ENCODE measurements around the gene VAMP5. TPM values are rescaled to one million over a fixed set of nuclear protein-coding genes. Genes with fewer than 3 reads are reported as not detected.

The VAMP5 gene
- total RNA-seq, 1 experiment from 2014 or later: 6.3 TPM

GRCh38 chr2:85594715-85595300 is 10.6 kb downstream of the VAMP5 start:
- H3K4me1 Mint-ChIP-seq: peaks cover 14% of the 10 kb centered on the region
- ATAC-seq (no peak), DNase-seq (ENCODE audit: low spot score) (no peak)
- TF ChIP-seq NFE2L1 (CRISPR knock-in tag; IDR thresholded peaks at IDR 0.05): no peak
- TF ChIP-seq SMAD3 (CRISPR knock-in tag; IDR thresholded peaks at IDR 0.05; ENCODE audit: borderline replicate concordance): 0 out of 2 replicates have a peak, but pooled peaks have one; percentile 55
- TF ChIP-seq MXD4 (CRISPR knock-in tag; IDR thresholded peaks at IDR 0.05; ENCODE audit: borderline replicate concordance): no peak
- no peak for TF ChIP-seq AFF4 (CRISPR knock-in tag; IDR thresholded peaks at IDR 0.05; ENCODE audit: borderline replicate concordance)
- TF ChIP-seq, protein P1, sequence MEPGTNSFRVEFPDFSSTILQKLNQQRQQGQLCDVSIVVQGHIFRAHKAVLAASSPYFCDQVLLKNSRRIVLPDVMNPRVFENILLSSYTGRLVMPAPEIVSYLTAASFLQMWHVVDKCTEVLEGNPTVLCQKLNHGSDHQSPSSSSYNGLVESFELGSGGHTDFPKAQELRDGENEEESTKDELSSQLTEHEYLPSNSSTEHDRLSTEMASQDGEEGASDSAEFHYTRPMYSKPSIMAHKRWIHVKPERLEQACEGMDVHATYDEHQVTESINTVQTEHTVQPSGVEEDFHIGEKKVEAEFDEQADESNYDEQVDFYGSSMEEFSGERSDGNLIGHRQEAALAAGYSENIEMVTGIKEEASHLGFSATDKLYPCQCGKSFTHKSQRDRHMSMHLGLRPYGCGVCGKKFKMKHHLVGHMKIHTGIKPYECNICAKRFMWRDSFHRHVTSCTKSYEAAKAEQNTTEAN (CRISPR knock-in tag; IDR thresholded peaks at IDR 0.05): no peak
- no peak for TF ChIP-seq NR2C2 (CRISPR knock-in tag; IDR thresholded peaks at IDR 0.05)
- TF ChIP-seq USF2 (CRISPR knock-in tag; IDR thresholded peaks at IDR 0.05): no peak
- H3K27ac Mint-ChIP-seq: peak overlapping the region; percentile 91
- H3K27me3 Mint-ChIP-seq (ENCODE audit: low read depth): peaks cover 10% of the 10 kb centered on the region
- H3K4me3 Mint-ChIP-seq: peak overlapping the region; percentile 98
- no peaks in the 10 kb centered on the region for H3K9me3 Mint-ChIP-seq
- ChIA-PET CTCF (interaction anchor here (0.6 to 2.3 kb wide), 5 partner anchors 17 to 668 kb away, joined by 3 to 12 read pairs (median 7); partner anchors contain the start of genes GGCX and VAMP8), POLR2A (interaction anchor here (0.5 to 1.5 kb wide), 6 partner anchors 10 to 182 kb away, joined by 3 to 5 read pairs (median 4); partner anchors contain the start of gene VAMP8)
- H3K36me3 Mint-ChIP-seq: peaks cover 16% of the 10 kb centered on the region

DNA sequence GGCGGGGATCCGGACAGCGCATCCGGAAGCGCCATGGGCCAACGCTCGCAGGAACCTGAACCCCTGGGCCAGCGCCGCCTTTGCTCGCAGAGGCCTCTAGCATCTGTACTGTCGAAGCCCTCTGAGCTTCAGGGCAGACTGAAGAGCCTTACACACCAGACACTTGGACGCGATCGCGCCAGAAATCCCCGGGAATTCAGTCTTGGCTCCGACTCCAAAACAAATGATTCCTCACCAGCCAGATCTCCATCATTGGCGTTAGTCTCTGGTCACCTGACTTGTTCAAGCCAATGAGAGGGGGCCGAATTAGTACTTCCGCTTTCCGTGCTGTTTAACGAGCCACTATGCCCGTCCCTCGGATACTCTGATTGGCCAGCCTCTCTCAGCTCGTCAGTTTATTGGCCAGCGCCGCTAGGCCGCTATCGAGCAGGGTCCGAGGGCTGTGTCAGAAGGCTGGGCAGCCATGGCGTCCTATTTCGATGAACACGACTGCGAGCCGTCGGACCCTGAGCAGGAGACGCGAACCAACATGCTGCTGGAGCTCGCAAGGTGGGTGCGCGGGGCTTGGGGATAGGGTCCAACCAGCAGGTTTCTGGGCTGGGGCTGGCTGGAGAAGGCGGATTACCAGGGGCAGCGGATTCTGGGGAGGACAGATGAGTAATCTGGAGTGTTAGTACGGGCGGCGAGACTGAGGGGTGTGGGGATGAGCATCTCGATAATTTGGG is 11.2 kb downstream of the VAMP5 start, which contains the start of gene RNF181:
Gene RNF181, plus strand, starts transcription at position 445 of the 725 bp plus-strand sequence. Its CDS starts 19 bp downstream, at position 464.
- no peaks in the 10 kb centered on the region for H3K9me3 Mint-ChIP-seq
- H3K4me1 Mint-ChIP-seq: peaks cover 14% of the 10 kb centered on the region
- peak within 1 kb of the TSS; percentile 91 for H3K27ac Mint-ChIP-seq
- ATAC-seq (peak; percentile 99), DNase-seq (ENCODE audit: low spot score) (peak; percentile 91)
- POLR2A ChIA-PET: interaction anchor here (0.7 to 1.5 kb wide), 4 partner anchors 9 to 183 kb away, joined by 3 to 5 read pairs (median 4); partner anchors contain the start of gene VAMP8
- H3K4me3 Mint-ChIP-seq: peak within 1 kb of the TSS; percentile 98
- peaks cover 5% of the 10 kb centered on the region for H3K27me3 Mint-ChIP-seq (ENCODE audit: low read depth)
- peaks cover 16% of the 10 kb centered on the region for H3K36me3 Mint-ChIP-seq
- CTCF ChIA-PET: interaction anchor here (0.6 to 2.3 kb wide), 5 partner anchors 18 to 669 kb away, joined by 3 to 12 read pairs (median 7); partner anchors contain the start of genes GGCX and VAMP8
- TF ChIP-seq ZNF512 (CRISPR knock-in tag; IDR thresholded peaks at IDR 0.05; ENCODE audit: borderline replicate concordance) (no peak), SOX15 (CRISPR knock-in tag; IDR thresholded peaks at IDR 0.05) (no peak), ZNF317 (CRISPR knock-in tag; IDR thresholded peaks at IDR 0.05; ENCODE audit: borderline replicate concordance, low read depth) (no peak), TEAD4 (CRISPR knock-in tag; IDR thresholded peaks at IDR 0.05) (no peak), SMAD3 (CRISPR knock-in tag; IDR thresholded peaks at IDR 0.05; ENCODE audit: borderline replicate concordance) (no peak), E2F5 (CRISPR knock-in tag; IDR thresholded peaks at IDR 0.05) (no peak), ZNF219 (CRISPR knock-in tag; IDR thresholded peaks at IDR 0.05; ENCODE audit: borderline replicate concordance) (no peak)
- TF ChIP-seq, protein P2, sequence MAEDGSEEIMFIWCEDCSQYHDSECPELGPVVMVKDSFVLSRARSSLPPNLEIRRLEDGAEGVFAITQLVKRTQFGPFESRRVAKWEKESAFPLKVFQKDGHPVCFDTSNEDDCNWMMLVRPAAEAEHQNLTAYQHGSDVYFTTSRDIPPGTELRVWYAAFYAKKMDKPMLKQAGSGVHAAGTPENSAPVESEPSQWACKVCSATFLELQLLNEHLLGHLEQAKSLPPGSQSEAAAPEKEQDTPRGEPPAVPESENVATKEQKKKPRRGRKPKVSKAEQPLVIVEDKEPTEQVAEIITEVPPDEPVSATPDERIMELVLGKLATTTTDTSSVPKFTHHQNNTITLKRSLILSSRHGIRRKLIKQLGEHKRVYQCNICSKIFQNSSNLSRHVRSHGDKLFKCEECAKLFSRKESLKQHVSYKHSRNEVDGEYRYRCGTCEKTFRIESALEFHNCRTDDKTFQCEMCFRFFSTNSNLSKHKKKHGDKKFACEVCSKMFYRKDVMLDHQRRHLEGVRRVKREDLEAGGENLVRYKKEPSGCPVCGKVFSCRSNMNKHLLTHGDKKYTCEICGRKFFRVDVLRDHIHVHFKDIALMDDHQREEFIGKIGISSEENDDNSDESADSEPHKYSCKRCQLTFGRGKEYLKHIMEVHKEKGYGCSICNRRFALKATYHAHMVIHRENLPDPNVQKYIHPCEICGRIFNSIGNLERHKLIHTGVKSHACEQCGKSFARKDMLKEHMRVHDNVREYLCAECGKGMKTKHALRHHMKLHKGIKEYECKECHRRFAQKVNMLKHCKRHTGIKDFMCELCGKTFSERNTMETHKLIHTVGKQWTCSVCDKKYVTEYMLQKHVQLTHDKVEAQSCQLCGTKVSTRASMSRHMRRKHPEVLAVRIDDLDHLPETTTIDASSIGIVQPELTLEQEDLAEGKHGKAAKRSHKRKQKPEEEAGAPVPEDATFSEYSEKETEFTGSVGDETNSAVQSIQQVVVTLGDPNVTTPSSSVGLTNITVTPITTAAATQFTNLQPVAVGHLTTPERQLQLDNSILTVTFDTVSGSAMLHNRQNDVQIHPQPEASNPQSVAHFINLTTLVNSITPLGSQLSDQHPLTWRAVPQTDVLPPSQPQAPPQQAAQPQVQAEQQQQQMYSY (CRISPR knock-in tag; IDR thresholded peaks at IDR 0.05): no peak
- TF ChIP-seq, protein P3, sequence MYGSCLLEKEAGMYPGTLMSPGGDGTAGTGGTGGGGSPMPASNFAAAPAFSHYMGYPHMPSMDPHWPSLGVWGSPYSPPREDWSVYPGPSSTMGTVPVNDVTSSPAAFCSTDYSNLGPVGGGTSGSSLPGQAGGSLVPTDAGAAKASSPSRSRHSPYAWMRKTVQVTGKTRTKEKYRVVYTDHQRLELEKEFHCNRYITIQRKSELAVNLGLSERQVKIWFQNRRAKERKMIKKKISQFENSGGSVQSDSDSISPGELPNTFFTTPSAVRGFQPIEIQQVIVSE (CRISPR knock-in tag; IDR thresholded peaks at IDR 0.05; ENCODE audit: borderline replicate concordance): no peak
- TF ChIP-seq, protein P4, sequence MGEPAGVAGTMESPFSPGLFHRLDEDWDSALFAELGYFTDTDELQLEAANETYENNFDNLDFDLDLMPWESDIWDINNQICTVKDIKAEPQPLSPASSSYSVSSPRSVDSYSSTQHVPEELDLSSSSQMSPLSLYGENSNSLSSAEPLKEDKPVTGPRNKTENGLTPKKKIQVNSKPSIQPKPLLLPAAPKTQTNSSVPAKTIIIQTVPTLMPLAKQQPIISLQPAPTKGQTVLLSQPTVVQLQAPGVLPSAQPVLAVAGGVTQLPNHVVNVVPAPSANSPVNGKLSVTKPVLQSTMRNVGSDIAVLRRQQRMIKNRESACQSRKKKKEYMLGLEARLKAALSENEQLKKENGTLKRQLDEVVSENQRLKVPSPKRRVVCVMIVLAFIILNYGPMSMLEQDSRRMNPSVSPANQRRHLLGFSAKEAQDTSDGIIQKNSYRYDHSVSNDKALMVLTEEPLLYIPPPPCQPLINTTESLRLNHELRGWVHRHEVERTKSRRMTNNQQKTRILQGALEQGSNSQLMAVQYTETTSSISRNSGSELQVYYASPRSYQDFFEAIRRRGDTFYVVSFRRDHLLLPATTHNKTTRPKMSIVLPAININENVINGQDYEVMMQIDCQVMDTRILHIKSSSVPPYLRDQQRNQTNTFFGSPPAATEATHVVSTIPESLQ (CRISPR knock-in tag; IDR thresholded peaks at IDR 0.05): no peak
